Activated CD4-positive, alpha-beta T cell treated with anti-CD3 and anti-CD28 coated beads, Interleukin-2, amount 10 ng/mL, durations not matched to agents 24 days and 14 days (primary cell): ENCODE results near the gene VLDLR. TPM values are rescaled to one million over a fixed set of nuclear protein-coding genes. Genes with fewer than 3 reads are reported as not detected.

Experiments used
- DNase-seq: peaks from one replicate; pipeline ENCODE4 v3.0.0; 2022
- H3K27ac Mint-ChIP-seq: one replicate; pipeline ENCODE4 v1.8.0; 2022; ENCODE audit warnings: mild to moderate bottlenecking, mixed read lengths
- H3K27me3 Mint-ChIP-seq: one replicate; pipeline ENCODE4 v1.8.0; 2022; ENCODE audit warnings: mixed read lengths
- H3K36me3 Mint-ChIP-seq: one replicate; pipeline ENCODE4 v1.8.0; 2022; ENCODE audit warnings: low read depth, mild to moderate bottlenecking, mixed read lengths
- H3K4me1 Mint-ChIP-seq: one replicate; pipeline ENCODE4 v1.8.0; 2021; ENCODE audit warnings: mixed read lengths
- H3K4me3 Mint-ChIP-seq: one replicate; pipeline ENCODE4 v1.8.0; 2022; ENCODE audit warnings: mild to moderate bottlenecking, moderate library complexity, mixed read lengths
- H3K9me3 Mint-ChIP-seq: one replicate; pipeline ENCODE4 v1.8.0; 2021; ENCODE audit warnings: mixed read lengths
- intact Hi-C: fragments of 100-400 bp; cut with micrococcal nuclease; formaldehyde crosslinking; loops from one replicate; pipeline ENCODE4 v1.15.1; 2023
- total RNA-seq: library from RNA; stranded (reverse); gene quantifications from 2 replicates; pipeline ENCODE4 v1.2.3, GENCODE V29; 2022

VLDLR gene
- total RNA-seq, 1 donor from 2014 or later = 7.3 TPM

DNA sequence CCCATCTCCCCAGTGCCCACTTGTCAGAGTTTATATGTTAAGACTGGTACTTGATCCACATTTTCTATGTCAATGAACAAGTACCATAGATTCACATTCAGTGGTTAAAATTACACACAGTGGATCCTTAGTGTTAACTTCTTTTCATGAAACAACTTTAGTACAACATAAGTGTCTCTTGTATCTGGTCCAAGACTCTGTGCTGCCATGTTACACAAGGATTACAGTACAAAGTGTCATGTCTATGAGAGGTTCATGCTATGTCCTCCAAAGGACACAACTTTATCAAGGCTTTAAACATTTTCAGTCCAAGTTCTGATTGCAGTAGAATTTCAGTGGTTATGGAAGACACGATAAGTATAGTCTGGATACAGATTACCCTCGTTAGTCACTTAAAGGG lies 13.3 kb upstream of the VLDLR start:
- no peak overlapping the region for H3K4me3 Mint-ChIP-seq
- no peaks in the 10 kb centered on the region for H3K4me1 Mint-ChIP-seq
- no peak overlapping the region for H3K27ac Mint-ChIP-seq
- H3K36me3 Mint-ChIP-seq = no peaks in the 10 kb centered on the region
- H3K27me3 Mint-ChIP-seq = peaks cover 25% of the 10 kb centered on the region
- no peaks in the 10 kb centered on the region for H3K9me3 Mint-ChIP-seq
- DNase-seq = no peak
- intact Hi-C loops = no loop called here

GRCh38 chr9:2610985-2611384 lies 10.6 kb upstream of the VLDLR start:
- intact Hi-C loops = no loop called here
- Mint-ChIP-seq H3K27me3 (peaks cover 18% of the 10 kb centered on the region), H3K27ac (no peak overlapping the region), H3K4me3 (no peak overlapping the region), H3K4me1 (no peaks in the 10 kb centered on the region), H3K9me3 (no peaks in the 10 kb centered on the region), H3K36me3 (no peaks in the 10 kb centered on the region)
- no peak for DNase-seq

- Mint-ChIP-seq H3K9me3 (no peaks in the 10 kb centered on the region), H3K4me3 (no peak overlapping the region), H3K27ac (no peak overlapping the region), H3K27me3 (peaks cover 18% of the 10 kb centered on the region), H3K36me3 (no peaks in the 10 kb centered on the region), H3K4me1 (no peaks in the 10 kb centered on the region)
- no peak for DNase-seq
- intact Hi-C loops = no loop called here
These were observed 9.6 kb upstream of the VLDLR start for GRCh38 chr9:2611961-2612360.

DNA sequence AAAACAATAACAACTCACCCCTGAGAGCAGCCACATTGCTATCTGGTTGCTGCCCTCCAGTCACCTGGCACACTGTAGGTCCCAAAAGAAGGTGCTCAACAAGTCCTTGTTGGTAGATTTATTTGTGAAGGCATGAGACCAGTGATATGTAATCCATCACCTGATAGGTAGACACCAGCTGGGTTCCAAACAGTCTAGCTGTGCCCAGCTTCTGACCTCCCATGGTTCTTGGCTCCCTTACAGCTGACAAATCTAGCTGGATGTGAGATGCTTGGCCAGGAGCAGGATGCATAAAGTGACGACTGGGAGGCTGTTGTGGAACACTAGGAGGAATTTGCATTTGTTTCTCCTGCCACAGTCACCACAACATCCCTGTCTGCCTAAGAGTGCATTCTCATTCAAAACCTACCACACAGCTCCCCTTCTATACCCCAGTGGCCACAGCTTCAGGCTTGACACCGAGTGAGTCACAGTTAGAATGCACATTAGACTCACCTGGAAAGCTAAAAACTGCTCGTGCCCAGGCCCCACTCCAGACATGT lies 7.8 kb upstream of the VLDLR start:
- Mint-ChIP-seq H3K27ac (no peak overlapping the region), H3K27me3 (peaks cover 13% of the 10 kb centered on the region), H3K36me3 (no peaks in the 10 kb centered on the region), H3K4me3 (no peak overlapping the region), H3K9me3 (no peaks in the 10 kb centered on the region), H3K4me1 (no peaks in the 10 kb centered on the region)
- DNase-seq = no peak
- intact Hi-C loops = no loop called here

- no peak overlapping the region for H3K27ac Mint-ChIP-seq
- H3K36me3 Mint-ChIP-seq = no peaks in the 10 kb centered on the region
- no peak overlapping the region for H3K4me3 Mint-ChIP-seq
- intact Hi-C loops = no loop called here
- no peaks in the 10 kb centered on the region for H3K9me3 Mint-ChIP-seq
- no peaks in the 10 kb centered on the region for H3K4me1 Mint-ChIP-seq
- DNase-seq = no peak
- peaks cover 21% of the 10 kb centered on the region for H3K27me3 Mint-ChIP-seq
These were observed 6.1 kb upstream of the VLDLR start for GRCh38 chr9:2615497-2615896.

DNA sequence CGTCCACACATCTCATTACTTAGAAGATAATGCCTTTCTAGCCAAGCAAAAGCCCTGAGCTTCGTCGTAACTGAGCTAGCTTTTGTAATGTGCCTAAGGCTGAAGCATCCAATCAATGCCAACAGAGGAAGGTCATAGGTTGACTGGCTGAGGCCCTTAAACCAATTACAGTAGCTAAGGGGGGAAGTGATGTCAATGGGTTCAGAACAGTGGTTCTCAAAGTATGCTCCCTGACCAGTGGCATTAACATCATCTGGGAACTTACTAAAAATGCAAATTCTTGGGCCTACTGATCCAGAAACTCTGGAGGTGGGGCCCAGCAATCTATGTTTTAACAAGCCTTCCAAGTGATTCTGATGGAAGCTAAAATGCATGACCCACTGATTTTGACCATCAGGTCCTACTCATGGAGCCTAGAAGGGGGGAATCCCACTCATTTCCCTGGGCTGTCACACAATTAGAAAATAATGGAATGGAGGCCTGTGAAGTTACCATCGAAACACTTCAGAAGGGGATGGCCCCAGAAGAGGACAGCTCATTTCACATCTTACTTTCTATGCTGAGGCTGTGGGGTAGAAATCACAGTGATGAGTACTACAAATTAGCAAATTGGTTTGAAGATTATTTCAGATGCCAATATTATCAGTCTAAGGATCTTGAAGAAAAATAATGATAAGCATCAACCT lies 4.8 kb upstream of the VLDLR start:
- peaks cover 23% of the 10 kb centered on the region for H3K27me3 Mint-ChIP-seq
- DNase-seq = no peak
- intact Hi-C loops = no loop called here
- H3K36me3 Mint-ChIP-seq = no peaks in the 10 kb centered on the region
- no peak overlapping the region for H3K27ac Mint-ChIP-seq
- H3K4me1 Mint-ChIP-seq = peaks cover 6% of the 10 kb centered on the region
- no peak overlapping the region for H3K4me3 Mint-ChIP-seq
- H3K9me3 Mint-ChIP-seq = no peaks in the 10 kb centered on the region

- Mint-ChIP-seq H3K27ac (no peak overlapping the region), H3K36me3 (peaks cover 2% of the 10 kb centered on the region), H3K4me1 (peaks cover 11% of the 10 kb centered on the region), H3K27me3 (peaks cover 24% of the 10 kb centered on the region), H3K9me3 (no peaks in the 10 kb centered on the region), H3K4me3 (no peak overlapping the region)
- DNase-seq = no peak
- intact Hi-C loops = no loop called here
These were observed 3.3 kb upstream of the VLDLR start for GRCh38 chr9:2618289-2618688.

DNA sequence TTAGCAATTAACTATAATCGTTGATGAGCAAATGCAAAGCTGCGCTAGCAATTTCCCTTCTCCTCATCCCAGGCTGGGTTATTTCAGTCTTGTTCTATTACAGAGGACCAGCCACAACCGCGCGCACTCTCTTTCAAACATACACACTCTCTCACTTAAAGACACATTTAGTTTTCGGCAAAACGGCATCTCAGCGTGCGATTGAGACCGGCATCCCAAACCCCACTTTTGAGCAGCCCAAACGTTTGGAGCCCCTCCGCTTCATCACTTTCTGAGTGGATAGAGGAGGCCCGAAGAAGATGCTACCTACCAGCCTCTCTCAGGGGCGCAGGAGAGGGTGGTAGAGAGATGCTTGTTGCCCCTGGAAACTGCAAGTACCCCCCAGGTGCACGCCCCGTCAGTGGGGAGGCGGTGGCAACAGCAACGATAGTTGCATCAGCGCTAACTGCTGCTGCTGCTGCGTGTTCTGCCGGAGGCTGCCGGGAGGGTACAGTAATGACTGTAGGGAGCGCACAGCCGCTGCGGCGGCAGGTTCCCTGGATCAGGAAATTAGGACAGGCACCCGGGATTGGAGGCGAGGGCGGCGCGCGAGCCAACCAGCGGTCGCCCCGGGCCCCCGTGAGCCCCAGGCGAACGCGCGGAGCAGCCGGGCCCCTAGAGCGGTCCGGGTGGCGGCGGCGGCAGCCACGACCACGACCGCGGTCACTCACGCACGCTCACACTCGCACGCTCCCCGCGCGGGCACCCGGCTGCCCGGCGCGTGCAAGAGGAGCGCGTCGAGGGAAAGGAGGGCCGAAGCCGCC lies 467 bp upstream of the VLDLR start:
- DNase-seq = peak; percentile 85
- H3K9me3 Mint-ChIP-seq = peaks cover 6% of the 10 kb centered on the region
- H3K36me3 Mint-ChIP-seq = peaks cover 8% of the 10 kb centered on the region
- intact Hi-C loops = loop anchor here (1.0 to 10.0 kb wide), 6 partner anchors 106 to 744 kb away; partner anchors contain the start of genes PUM3 and SMARCA2
- peaks cover 16% of the 10 kb centered on the region for H3K4me1 Mint-ChIP-seq
- peak overlapping the region; percentile 84 for H3K27ac Mint-ChIP-seq
- peaks cover 43% of the 10 kb centered on the region for H3K27me3 Mint-ChIP-seq
- H3K4me3 Mint-ChIP-seq = peak overlapping the region; percentile 96

GRCh38 chr9:2622461-2623287 lies 1.1 kb downstream of the VLDLR start:
- intact Hi-C loops = loop anchor here (2.0 to 10.0 kb wide), 6 partner anchors 16 to 745 kb away; partner anchors contain the start of gene SMARCA2
- H3K27ac Mint-ChIP-seq = peak overlapping the region; percentile 86

DNA sequence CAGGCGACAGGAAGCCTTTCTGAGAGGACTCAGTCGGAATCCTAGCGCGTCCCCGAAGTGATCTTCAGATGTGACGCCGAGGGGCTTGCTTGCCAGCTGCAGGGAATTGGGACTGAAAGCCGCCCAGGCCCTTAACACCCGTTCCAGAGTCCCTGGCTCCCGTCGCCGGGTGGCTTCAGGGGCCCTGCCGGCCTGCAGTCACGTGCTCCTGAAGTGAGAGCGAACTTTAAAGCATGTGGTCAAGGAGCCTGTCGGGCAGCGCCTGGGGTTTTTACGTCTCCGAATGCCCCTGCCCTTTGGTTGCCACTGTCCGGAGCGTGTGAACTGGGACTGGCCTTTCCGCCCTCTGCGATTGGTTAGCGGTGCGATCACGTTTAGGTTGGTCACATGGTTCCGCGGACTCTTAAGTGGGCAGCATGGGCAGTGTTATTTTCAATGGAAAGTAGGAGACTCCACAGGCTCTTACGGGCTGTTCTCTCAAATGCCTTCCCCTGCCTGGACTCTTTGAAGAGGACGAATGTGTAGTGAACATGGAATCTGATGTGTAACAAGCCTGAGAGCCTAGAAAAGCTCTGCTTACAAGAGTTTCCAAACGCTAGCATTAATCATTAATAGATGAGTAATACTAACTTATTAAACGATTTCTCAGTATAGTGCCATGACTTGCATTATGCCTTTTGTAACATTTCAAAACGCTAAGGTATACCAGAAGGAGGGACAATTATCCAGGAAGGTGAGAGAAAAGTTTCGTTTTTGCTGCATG lies 1.9 kb downstream of the VLDLR start:
- Mint-ChIP-seq H3K9me3 (peaks cover 6% of the 10 kb centered on the region), H3K4me1 (peaks cover 16% of the 10 kb centered on the region), H3K4me3 (peak overlapping the region; percentile 96), H3K27me3 (peaks cover 45% of the 10 kb centered on the region), H3K27ac (peak overlapping the region; percentile 79), H3K36me3 (peaks cover 8% of the 10 kb centered on the region)
- intact Hi-C loops = loop anchor here (2.0 to 10.0 kb wide), 6 partner anchors 15 to 746 kb away; partner anchors contain the start of gene SMARCA2
- DNase-seq = no peak

More at GRCh38 chr9:2622461-2623287, 1.1 kb downstream of the VLDLR start:
- H3K4me1 Mint-ChIP-seq = peaks cover 16% of the 10 kb centered on the region
- peaks cover 45% of the 10 kb centered on the region for H3K27me3 Mint-ChIP-seq
- peak overlapping the region; percentile 96 for H3K4me3 Mint-ChIP-seq
- peaks cover 6% of the 10 kb centered on the region for H3K9me3 Mint-ChIP-seq
- H3K36me3 Mint-ChIP-seq = peaks cover 8% of the 10 kb centered on the region
- peak; percentile 76 for DNase-seq

- peaks cover 45% of the 10 kb centered on the region for H3K27me3 Mint-ChIP-seq
These were observed 2.6 kb downstream of the VLDLR start for GRCh38 chr9:2624051-2624682.

GRCh38 chr9:2625427-2625826 lies 3.8 kb downstream of the VLDLR start:
- Mint-ChIP-seq H3K4me3 (no peak overlapping the region), H3K9me3 (peaks cover 6% of the 10 kb centered on the region), H3K27ac (no peak overlapping the region), H3K27me3 (peaks cover 35% of the 10 kb centered on the region), H3K4me1 (peaks cover 16% of the 10 kb centered on the region), H3K36me3 (peaks cover 8% of the 10 kb centered on the region)
- intact Hi-C loops = loop anchor here (10.0 kb wide), 2 partner anchors 471 to 611 kb away; partner anchors contain the start of gene SMARCA2
- no peak for DNase-seq

More at GRCh38 chr9:2624051-2624682, 2.6 kb downstream of the VLDLR start:
- Mint-ChIP-seq H3K4me3 (peak overlapping the region; percentile 96), H3K4me1 (peaks cover 16% of the 10 kb centered on the region), H3K36me3 (peaks cover 8% of the 10 kb centered on the region), H3K27ac (no peak overlapping the region), H3K9me3 (peaks cover 6% of the 10 kb centered on the region)
- no peak for DNase-seq
- intact Hi-C loops = loop anchor here (5.0 to 10.0 kb wide), 4 partner anchors 103 to 747 kb away; partner anchors contain the start of gene SMARCA2
